A549 (cell line): Measurements from ENCODE around the gene ZSCAN26.

Experiments
- JUNB ChIP-seq: fragments of >200 bp; sonication (Bioruptor Twin); formaldehyde crosslinking; IDR thresholded peaks from 2 replicates; pipeline ENCODE4 v1.6.1; 2016
- REST ChIP-seq: fragments of 200-600 bp; sonication (generic); IDR thresholded peaks from 2 replicates; pipeline ENCODE4 v1.6.1; 2016; ENCODE audit warnings: antibody characterized with exemption, mild to moderate bottlenecking, moderate library complexity
- TF ChIP-seq, protein P1 (sequence below): fragments of >200 bp; sonication (Bioruptor Twin); formaldehyde crosslinking; IDR thresholded peaks from 3 replicates; pipeline ENCODE4 v1.5.1; 2016

DNA sequence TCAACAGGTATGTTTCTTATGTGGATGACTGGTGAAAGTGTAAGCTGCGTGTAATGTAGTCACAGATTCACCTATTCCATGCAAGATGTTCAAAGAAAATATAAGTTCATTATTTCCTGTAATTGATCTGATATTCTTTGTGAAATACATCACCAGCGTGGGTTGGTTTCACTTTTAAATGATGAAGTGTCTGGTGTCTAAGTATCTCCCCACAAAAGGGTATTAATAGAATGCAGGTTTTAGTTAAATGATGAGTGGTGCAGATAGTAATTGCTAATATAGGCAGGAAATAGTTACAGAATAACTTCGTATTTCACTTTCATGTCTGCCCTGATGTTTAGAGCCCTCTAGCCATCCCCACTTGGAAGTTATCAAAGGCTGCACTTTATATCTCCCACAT lies 36.6 kb downstream of the ZSCAN26 start:
- TF ChIP-seq JUNB (no peak), REST (no peak)
- TF ChIP-seq, protein P1, sequence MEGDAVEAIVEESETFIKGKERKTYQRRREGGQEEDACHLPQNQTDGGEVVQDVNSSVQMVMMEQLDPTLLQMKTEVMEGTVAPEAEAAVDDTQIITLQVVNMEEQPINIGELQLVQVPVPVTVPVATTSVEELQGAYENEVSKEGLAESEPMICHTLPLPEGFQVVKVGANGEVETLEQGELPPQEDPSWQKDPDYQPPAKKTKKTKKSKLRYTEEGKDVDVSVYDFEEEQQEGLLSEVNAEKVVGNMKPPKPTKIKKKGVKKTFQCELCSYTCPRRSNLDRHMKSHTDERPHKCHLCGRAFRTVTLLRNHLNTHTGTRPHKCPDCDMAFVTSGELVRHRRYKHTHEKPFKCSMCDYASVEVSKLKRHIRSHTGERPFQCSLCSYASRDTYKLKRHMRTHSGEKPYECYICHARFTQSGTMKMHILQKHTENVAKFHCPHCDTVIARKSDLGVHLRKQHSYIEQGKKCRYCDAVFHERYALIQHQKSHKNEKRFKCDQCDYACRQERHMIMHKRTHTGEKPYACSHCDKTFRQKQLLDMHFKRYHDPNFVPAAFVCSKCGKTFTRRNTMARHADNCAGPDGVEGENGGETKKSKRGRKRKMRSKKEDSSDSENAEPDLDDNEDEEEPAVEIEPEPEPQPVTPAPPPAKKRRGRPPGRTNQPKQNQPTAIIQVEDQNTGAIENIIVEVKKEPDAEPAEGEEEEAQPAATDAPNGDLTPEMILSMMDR: no peak
